SK-N-SH (cell line): Measurements from ENCODE around the gene RBPJL. TPM values are rescaled to one million over a fixed set of nuclear protein-coding genes. Genes with fewer than 3 reads are reported as not detected.

Experiments
- CTCF ChIA-PET: fragments of 300-600, 350-600 bp; formaldehyde crosslinking; extraction: SDS; loops from one replicate; lab custom pipeline; 2021; lab: Yijun Ruan, JAX
- POLR2A ChIA-PET: fragments of 350-600 bp; sonication (Branson Sonifier 250); formaldehyde crosslinking; extraction: SDS; loops from one replicate; lab custom pipeline; 2020; ENCODE audit warnings: antibody characterized with exemption, inconsistent platforms; lab: Yijun Ruan, JAX
- DNase-seq: peaks from one replicate; pipeline ENCODE4 v3.0.0; 2012
- H2AFZ ChIP-seq: fragments of 200-600 bp; sonication (generic); 2 replicates; pipeline ENCODE4 v1.8.1; 2016; ENCODE audit warnings: antibody characterized with exemption, mild to moderate bottlenecking, low read depth
- H3F3A ChIP-seq: fragments of 200-600 bp; sonication (generic); replicated peaks from 2 replicates; pipeline ENCODE3; 2016; ENCODE audit warnings: antibody characterized with exemption, mild to moderate bottlenecking; ENCODE audit not compliant: insufficient read depth
- H3K27ac ChIP-seq, 2 experiments: fragments of 200-500 bp in 1 of 2; fragments of 200-600 bp in 1 of 2; sonication (Bioruptor generic) in 1 of 2; sonication (generic), shearing (Covaris generic) in 1 of 2; 2 replicates each; pipeline versions ENCODE4 v1.5.1 to v1.6.1; 2014 to 2016; ENCODE audit warnings: low read depth in 2 of 2, inconsistent platforms in 1 of 2, low read length in 1 of 2, mild to moderate bottlenecking in 1 of 2, mixed read lengths in 1 of 2
- H3K27me3 ChIP-seq: fragments of 200-600 bp; sonication (generic), shearing (Covaris generic); 2 replicates; pipeline ENCODE4 v1.6.1; 2016; ENCODE audit warnings: mixed run types; ENCODE audit not compliant: insufficient read depth
- H3K36me3 ChIP-seq, 2 experiments: fragments of 200-500 bp in 1 of 2; fragments of 200-600 bp in 1 of 2; sonication (Bioruptor generic) in 1 of 2; sonication (generic) in 1 of 2; replicated peaks in 1 of 2; 2 replicates each; pipeline versions ENCODE3 to v1.5.1; 2014 to 2016; ENCODE audit warnings: low read length in 1 of 2, mild to moderate bottlenecking in 1 of 2; ENCODE audit not compliant: insufficient read depth in 2 of 2, control insufficient read depth in 1 of 2
- H3K4me1 ChIP-seq, 2 experiments: fragments of 200-500 bp in 1 of 2; fragments of 200-600 bp in 1 of 2; sonication (Bioruptor generic) in 1 of 2; sonication (generic), shearing (Covaris generic) in 1 of 2; 2 replicates each; pipeline versions ENCODE4 v1.5.1 to v1.6.1; 2014 to 2016; ENCODE audit warnings: low read depth in 1 of 2, low read length in 1 of 2, mixed run types in 1 of 2; ENCODE audit not compliant: insufficient read depth in 2 of 2, control insufficient read depth in 1 of 2
- H3K4me2 ChIP-seq: fragments of 200-600 bp; sonication (generic), shearing (Covaris generic); 2 replicates; pipeline ENCODE4 v1.6.1; 2017; ENCODE audit warnings: mixed run types
- H3K4me3 ChIP-seq, 2 experiments: fragments of 200-500 bp in 1 of 2; fragments of 200-600 bp in 1 of 2; sonication (Bioruptor generic) in 1 of 2; sonication (generic), shearing (Covaris generic) in 1 of 2; 2 replicates each; pipeline versions ENCODE4 v1.5.1 to v1.8.1; 2014 to 2016; ENCODE audit warnings: low read depth in 2 of 2, inconsistent platforms in 1 of 2, low read length in 1 of 2, mild to moderate bottlenecking in 1 of 2, mixed read lengths in 1 of 2, moderate library complexity in 1 of 2
- H3K79me2 ChIP-seq: fragments of 200-600 bp; sonication (generic); 2 replicates; pipeline ENCODE4 v1.8.1; 2017; ENCODE audit warnings: mild to moderate bottlenecking; ENCODE audit not compliant: insufficient read depth
- H3K9ac ChIP-seq: fragments of 200-600 bp; sonication (generic); 2 replicates; pipeline ENCODE4 v1.6.1; 2017; ENCODE audit warnings: mixed run types
- H3K9me2 ChIP-seq: fragments of 200-600 bp; sonication (generic); 2 replicates; pipeline ENCODE4 v1.6.1; 2017; ENCODE audit warnings: mixed run types
- H3K9me3 ChIP-seq: fragments of 200-600 bp; sonication (generic); 2 replicates; pipeline ENCODE4 v1.6.1; 2017; ENCODE audit warnings: mixed run types, mild to moderate bottlenecking, moderate library complexity
- H4K20me1 ChIP-seq: fragments of 200-600 bp; sonication (generic); 2 replicates; pipeline ENCODE4 v1.6.1; 2017; ENCODE audit warnings: mild to moderate bottlenecking, mixed run types; ENCODE audit not compliant: insufficient read depth
- CHD2 ChIP-seq: fragments of 150-350 bp; IDR thresholded peaks from 2 replicates; pipeline ENCODE4 v1.6.1; 2018; ENCODE audit warnings: low read length; ENCODE audit not compliant: partially characterized antibody
- ELF1 ChIP-seq: IDR thresholded peaks from 2 replicates; pipeline ENCODE4 v1.4.0; 2012
- EP300 ChIP-seq, 2 experiments: IDR thresholded peaks; 2 replicates each; pipeline versions ENCODE4 v1.4.0 to v1.6.1; 2012; ENCODE audit warnings: borderline replicate concordance in 1 of 2, low read depth in 1 of 2, low read length in 1 of 2
- FOSL2 ChIP-seq: IDR thresholded peaks from 2 replicates; pipeline ENCODE4 v1.4.0; 2012; ENCODE audit warnings: low read depth, mild to moderate bottlenecking, moderate library complexity, borderline replicate concordance
- FOXJ3 ChIP-seq: sonication (generic); formaldehyde crosslinking; IDR thresholded peaks from 2 replicates; pipeline ENCODE4 v1.5.1; 2020; ENCODE audit warnings: mild to moderate bottlenecking, missing genetic modification reagents
- FOXM1 ChIP-seq: IDR thresholded peaks from 2 replicates; pipeline ENCODE4 v1.4.0; 2012; ENCODE audit warnings: low read depth, mild to moderate bottlenecking
- GATA2 ChIP-seq: sonication (generic); formaldehyde crosslinking; IDR thresholded peaks from 2 replicates; pipeline ENCODE4 v1.5.0; 2020; ENCODE audit warnings: mild to moderate bottlenecking, missing genetic modification reagents
- POLR2AphosphoS5 ChIP-seq: IDR thresholded peaks from 2 replicates; pipeline ENCODE4 v1.6.1; 2012; ENCODE audit warnings: low read depth, low read length
- RFX5 ChIP-seq: IDR thresholded peaks from 2 replicates; pipeline ENCODE4 v1.6.1; 2012; ENCODE audit warnings: mild to moderate bottlenecking, improper control_type of control experiment, low read length
- RXRA ChIP-seq: IDR thresholded peaks from 2 replicates; pipeline ENCODE4 v1.4.0; 2012; ENCODE audit warnings: low read depth, mild to moderate bottlenecking, borderline replicate concordance
- TCF12 ChIP-seq: IDR thresholded peaks from 2 replicates; pipeline ENCODE4 v1.4.0; 2012
- TEAD4 ChIP-seq: IDR thresholded peaks from 2 replicates; pipeline ENCODE4 v1.4.0; 2012; ENCODE audit warnings: mild to moderate bottlenecking, borderline replicate concordance; ENCODE audit not compliant: insufficient read depth
- YY1 ChIP-seq: IDR thresholded peaks from 2 replicates; pipeline ENCODE4 v1.4.0; 2012; ENCODE audit warnings: low read depth, mild to moderate bottlenecking
- WGBS: methylation state at CpG from one replicate; pipeline ENCODE4 v1.1.6; 2017; ENCODE audit warnings: low lambda C conversion rate; 5-methylcytosine and 5-hydroxymethylcytosine counted together
- polyA plus RNA-seq, 3 experiments: library from polyadenylated mRNA; depleted of rRNA; stranded (reverse); fragments of >200 nt; gene quantifications; 2 replicates each; pipeline ENCODE4 v1.2.3, GENCODE V29; 2012
- TF ChIP-seq, protein P1 (sequence below): IDR thresholded peaks from 2 replicates; pipeline ENCODE4 v1.4.0; 2012; ENCODE audit warnings: low read depth
- TF ChIP-seq, protein P2 (sequence below): IDR thresholded peaks from 2 replicates; pipeline ENCODE4 v1.6.1; 2012; ENCODE audit warnings: mild to moderate bottlenecking, low read depth, low read length, moderate library complexity
- TF ChIP-seq, protein P3 (sequence below): fragments of 150-350 bp; IDR thresholded peaks from 2 replicates; pipeline ENCODE4 v1.6.1; 2016; ENCODE audit warnings: mild to moderate bottlenecking, low read depth, low read length
- TF ChIP-seq, protein P4 (sequence below): fragments of 200-600 bp; sonication (generic); IDR thresholded peaks from 2 replicates; pipeline ENCODE4 v1.6.1; 2017; ENCODE audit warnings: antibody characterized with exemption, mild to moderate bottlenecking, moderate library complexity

RBPJL gene
- polyA plus RNA-seq, 1 of the 3 experiments (the other 2 are of a cell fraction) = not detected

DNA sequence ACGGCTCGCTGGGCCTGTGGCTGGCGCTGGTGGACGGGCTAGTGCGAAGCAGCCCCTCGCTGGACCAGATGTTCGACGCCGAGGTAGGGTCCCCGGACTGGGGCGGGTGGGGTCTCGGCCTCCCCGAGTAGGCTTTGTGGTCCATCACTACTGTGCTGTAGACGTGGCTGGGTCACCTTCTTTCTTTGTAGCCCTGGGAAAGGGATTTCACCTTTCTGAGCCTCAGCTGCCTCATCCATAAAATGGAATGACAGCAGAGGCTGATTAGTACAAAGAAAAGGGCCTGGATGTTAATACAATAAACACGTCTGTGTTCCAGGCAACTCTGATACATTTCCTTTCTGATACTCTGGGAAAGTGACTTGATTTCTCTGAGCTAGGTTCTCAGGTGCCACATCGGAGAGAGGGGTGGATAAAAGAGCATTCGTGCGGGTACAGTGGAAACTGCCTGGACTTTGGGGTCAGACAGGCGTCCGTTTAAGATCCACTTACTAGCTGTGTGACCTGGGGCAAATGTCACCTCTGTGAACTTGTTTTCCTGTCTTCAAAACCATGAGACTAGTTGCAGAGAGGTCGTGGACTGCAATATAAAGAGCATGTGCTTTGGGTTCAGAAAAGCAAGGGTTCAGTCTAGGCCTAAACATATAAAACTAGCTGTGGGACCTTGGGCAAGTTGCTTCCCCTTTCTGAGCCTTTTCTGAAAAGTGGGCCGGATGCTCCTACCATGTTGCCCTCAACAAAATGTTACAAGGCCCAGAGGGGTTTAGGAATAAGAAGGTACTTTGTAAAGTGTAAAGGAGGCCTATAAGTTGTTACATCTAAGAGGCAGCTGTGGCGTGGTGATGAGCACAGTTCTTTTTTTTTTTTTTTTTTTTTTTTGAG, 57.2 kb downstream of the RBPJL start:
- Histone ChIP-seq H3K9me2 (no peaks in the 10 kb centered on the region), H3K27me3 (no peaks in the 10 kb centered on the region), H3K4me3 (peak overlapping the region; percentile 80 to 92), H3K4me2 (peak overlapping the region; percentile 92), H3K9ac (peak overlapping the region; percentile 85), H2AFZ (no peak overlapping the region), H3K4me1 (peaks cover 0 to 9% of the 10 kb centered on the region in 2 experiments; a peak in 2 of 4 replicates), H4K20me1 (no peaks in the 10 kb centered on the region), H3K36me3 (peaks cover 21 to 38% of the 10 kb centered on the region in 2 experiments), H3F3A (no peaks in the 10 kb centered on the region), H3K27ac (peak overlapping the region; percentile 91 to 97; a peak in 3 of 4 replicates), H3K79me2 (peaks cover 27% of the 10 kb centered on the region), H3K9me3 (no peaks in the 10 kb centered on the region)
- WGBS = 15% methylated on average over 23 of the region's 23 CpGs
- POLR2A ChIA-PET = interaction anchor here (0.6 to 2.5 kb wide), 11 partner anchors 9 to 479 kb away, joined by 3 to 21 read pairs (median 4); partner anchors contain the start of genes PIGT and YWHAB
- DNase-seq = no peak
- CTCF ChIA-PET = interaction anchor here (0.6 to 15.6 kb wide), 35 partner anchors 9 to 407 kb away, joined by 3 to 143 read pairs (median 7); partner anchors contain the start of gene SDC4
- no peak for TF ChIP-seq CHD2
- no peak for TF ChIP-seq FOXJ3

DNA sequence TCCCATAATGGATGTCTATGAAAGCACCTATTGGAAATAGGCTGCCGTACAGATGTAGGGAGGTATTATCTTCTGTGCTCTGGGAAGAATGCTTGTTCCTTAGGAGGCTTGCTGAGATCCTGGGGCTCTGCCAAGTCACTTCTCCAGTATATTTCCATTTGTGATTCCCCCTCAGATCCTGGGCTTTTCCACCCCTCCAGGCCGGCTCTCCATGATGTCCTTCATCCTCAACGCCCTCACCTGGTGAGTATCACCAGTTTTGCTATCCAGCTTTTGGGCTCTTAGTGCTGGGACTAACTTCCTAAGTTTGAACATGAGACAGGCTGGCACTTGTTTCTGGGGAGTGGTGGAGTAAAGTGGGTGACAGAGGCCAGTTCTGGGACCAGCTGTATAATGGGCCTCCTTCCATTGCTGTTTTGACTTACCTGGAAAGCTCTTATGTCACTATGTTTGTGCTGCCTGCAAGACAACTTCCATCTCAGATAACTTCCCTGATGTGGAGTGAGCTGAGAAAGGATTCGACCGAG, 58.9 kb downstream of the RBPJL start:
- no peak overlapping the region for H2AFZ ChIP-seq
- no peak for DNase-seq
- no peak for TF ChIP-seq RFX5
- TF ChIP-seq TEAD4 = no peak
- TF ChIP-seq, protein P1, sequence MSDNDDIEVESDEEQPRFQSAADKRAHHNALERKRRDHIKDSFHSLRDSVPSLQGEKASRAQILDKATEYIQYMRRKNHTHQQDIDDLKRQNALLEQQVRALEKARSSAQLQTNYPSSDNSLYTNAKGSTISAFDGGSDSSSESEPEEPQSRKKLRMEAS = no peak
- no peak for TF ChIP-seq POLR2AphosphoS5
- TF ChIP-seq, protein P2, sequence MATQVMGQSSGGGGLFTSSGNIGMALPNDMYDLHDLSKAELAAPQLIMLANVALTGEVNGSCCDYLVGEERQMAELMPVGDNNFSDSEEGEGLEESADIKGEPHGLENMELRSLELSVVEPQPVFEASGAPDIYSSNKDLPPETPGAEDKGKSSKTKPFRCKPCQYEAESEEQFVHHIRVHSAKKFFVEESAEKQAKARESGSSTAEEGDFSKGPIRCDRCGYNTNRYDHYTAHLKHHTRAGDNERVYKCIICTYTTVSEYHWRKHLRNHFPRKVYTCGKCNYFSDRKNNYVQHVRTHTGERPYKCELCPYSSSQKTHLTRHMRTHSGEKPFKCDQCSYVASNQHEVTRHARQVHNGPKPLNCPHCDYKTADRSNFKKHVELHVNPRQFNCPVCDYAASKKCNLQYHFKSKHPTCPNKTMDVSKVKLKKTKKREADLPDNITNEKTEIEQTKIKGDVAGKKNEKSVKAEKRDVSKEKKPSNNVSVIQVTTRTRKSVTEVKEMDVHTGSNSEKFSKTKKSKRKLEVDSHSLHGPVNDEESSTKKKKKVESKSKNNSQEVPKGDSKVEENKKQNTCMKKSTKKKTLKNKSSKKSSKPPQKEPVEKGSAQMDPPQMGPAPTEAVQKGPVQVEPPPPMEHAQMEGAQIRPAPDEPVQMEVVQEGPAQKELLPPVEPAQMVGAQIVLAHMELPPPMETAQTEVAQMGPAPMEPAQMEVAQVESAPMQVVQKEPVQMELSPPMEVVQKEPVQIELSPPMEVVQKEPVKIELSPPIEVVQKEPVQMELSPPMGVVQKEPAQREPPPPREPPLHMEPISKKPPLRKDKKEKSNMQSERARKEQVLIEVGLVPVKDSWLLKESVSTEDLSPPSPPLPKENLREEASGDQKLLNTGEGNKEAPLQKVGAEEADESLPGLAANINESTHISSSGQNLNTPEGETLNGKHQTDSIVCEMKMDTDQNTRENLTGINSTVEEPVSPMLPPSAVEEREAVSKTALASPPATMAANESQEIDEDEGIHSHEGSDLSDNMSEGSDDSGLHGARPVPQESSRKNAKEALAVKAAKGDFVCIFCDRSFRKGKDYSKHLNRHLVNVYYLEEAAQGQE = no peak
- TF ChIP-seq TCF12 = no peak
- no peak for TF ChIP-seq YY1
- TF ChIP-seq, protein P3, sequence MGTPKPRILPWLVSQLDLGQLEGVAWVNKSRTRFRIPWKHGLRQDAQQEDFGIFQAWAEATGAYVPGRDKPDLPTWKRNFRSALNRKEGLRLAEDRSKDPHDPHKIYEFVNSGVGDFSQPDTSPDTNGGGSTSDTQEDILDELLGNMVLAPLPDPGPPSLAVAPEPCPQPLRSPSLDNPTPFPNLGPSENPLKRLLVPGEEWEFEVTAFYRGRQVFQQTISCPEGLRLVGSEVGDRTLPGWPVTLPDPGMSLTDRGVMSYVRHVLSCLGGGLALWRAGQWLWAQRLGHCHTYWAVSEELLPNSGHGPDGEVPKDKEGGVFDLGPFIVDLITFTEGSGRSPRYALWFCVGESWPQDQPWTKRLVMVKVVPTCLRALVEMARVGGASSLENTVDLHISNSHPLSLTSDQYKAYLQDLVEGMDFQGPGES = no peak
- TF ChIP-seq FOSL2 = no peak
- TF ChIP-seq FOXM1 = no peak
- no peak for TF ChIP-seq RXRA
- TF ChIP-seq ELF1 = no peak
- TF ChIP-seq GATA2 (CRISPR knock-in tag) = no peak
- TF ChIP-seq, protein P4, sequence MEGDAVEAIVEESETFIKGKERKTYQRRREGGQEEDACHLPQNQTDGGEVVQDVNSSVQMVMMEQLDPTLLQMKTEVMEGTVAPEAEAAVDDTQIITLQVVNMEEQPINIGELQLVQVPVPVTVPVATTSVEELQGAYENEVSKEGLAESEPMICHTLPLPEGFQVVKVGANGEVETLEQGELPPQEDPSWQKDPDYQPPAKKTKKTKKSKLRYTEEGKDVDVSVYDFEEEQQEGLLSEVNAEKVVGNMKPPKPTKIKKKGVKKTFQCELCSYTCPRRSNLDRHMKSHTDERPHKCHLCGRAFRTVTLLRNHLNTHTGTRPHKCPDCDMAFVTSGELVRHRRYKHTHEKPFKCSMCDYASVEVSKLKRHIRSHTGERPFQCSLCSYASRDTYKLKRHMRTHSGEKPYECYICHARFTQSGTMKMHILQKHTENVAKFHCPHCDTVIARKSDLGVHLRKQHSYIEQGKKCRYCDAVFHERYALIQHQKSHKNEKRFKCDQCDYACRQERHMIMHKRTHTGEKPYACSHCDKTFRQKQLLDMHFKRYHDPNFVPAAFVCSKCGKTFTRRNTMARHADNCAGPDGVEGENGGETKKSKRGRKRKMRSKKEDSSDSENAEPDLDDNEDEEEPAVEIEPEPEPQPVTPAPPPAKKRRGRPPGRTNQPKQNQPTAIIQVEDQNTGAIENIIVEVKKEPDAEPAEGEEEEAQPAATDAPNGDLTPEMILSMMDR = no peak
- no peak for TF ChIP-seq EP300 (IDR thresholded peaks at IDR 0.05; ENCODE audit: borderline replicate concordance in 1 of 2, low read depth in 1 of 2, low read length in 1 of 2)
- ChIA-PET CTCF (interaction anchor here (1.0 to 15.6 kb wide), 8 partner anchors 7 to 406 kb away, joined by 3 to 143 read pairs (median 29); no protein-coding TSS in a partner anchor), POLR2A (no interaction called here)
- no peaks in the 10 kb centered on the region for H3F3A ChIP-seq
- no peaks in the 10 kb centered on the region for H3K27me3 ChIP-seq
- no peak overlapping the region for H3K9ac ChIP-seq
- no peak overlapping the region for H3K27ac ChIP-seq
- H3K9me2 ChIP-seq = no peaks in the 10 kb centered on the region
- H4K20me1 ChIP-seq = no peaks in the 10 kb centered on the region
- no peak overlapping the region for H3K4me2 ChIP-seq
- H3K79me2 ChIP-seq = peaks cover 27% of the 10 kb centered on the region
- H3K9me3 ChIP-seq = no peaks in the 10 kb centered on the region
- peaks cover 0 to 9% of the 10 kb centered on the region in 2 experiments; a peak in 1 of 4 replicates for H3K4me1 ChIP-seq
- H3K36me3 ChIP-seq = peaks cover 32 to 41% of the 10 kb centered on the region in 2 experiments
- H3K4me3 ChIP-seq = no peak overlapping the region
- WGBS = 94% methylated on average over 5 of the region's 5 CpGs
